GM12875 (cell line): ENCODE results near the gene MBD3L1.

Experiments used
- H3K4me3 ChIP-seq: one replicate; pipeline ENCODE4 v1.5.1; 2011; ENCODE audit warnings: low read depth, low read length, control low read depth
- CTCF ChIP-seq: IDR thresholded peaks from 2 replicates; pipeline ENCODE4 v1.5.1; 2011; ENCODE audit warnings: low read depth, mild to moderate bottlenecking, control low read depth, inconsistent platforms, low read length, moderate library complexity, borderline replicate concordance; ENCODE audit not compliant: insufficient read depth

Gene MBD3L1

GRCh38 chr19:8877854-8878705 lies 45.9 kb downstream of the MBD3L1 start:
- H3K4me3 ChIP-seq: no peak overlapping the region
- TF ChIP-seq CTCF: no peak

- no peak overlapping the region for H3K4me3 ChIP-seq
- TF ChIP-seq CTCF: no peak
Observed at GRCh38 chr19:8880868-8881488, 48.8 kb downstream of the MBD3L1 start.

GRCh38 chr19:8881512-8881911 lies 49.3 kb downstream of the MBD3L1 start:
- no peak for TF ChIP-seq CTCF
- H3K4me3 ChIP-seq: no peak overlapping the region

GRCh38 chr19:8884416-8884815 lies 52.2 kb downstream of the MBD3L1 start:
- H3K4me3 ChIP-seq: no peak overlapping the region
- no peak for TF ChIP-seq CTCF

- no peak for TF ChIP-seq CTCF
- no peak overlapping the region for H3K4me3 ChIP-seq
Observed at GRCh38 chr19:8887364-8887763, 55.2 kb downstream of the MBD3L1 start.

GRCh38 chr19:8890260-8890659 lies 58.1 kb downstream of the MBD3L1 start:
- H3K4me3 ChIP-seq: no peak overlapping the region
- TF ChIP-seq CTCF: no peak
